ENCODE results near the gene EPYC. TPM values are rescaled to one million over a fixed set of nuclear protein-coding genes. Genes with fewer than 3 reads are reported as not detected.
A peak's percentile ranks its signal among the peaks of the same experiment; 100 is the strongest.

The EPYC gene
- polyA plus RNA-seq, 10 donors, result 0.15 TPM; not detected in 9

DNA sequence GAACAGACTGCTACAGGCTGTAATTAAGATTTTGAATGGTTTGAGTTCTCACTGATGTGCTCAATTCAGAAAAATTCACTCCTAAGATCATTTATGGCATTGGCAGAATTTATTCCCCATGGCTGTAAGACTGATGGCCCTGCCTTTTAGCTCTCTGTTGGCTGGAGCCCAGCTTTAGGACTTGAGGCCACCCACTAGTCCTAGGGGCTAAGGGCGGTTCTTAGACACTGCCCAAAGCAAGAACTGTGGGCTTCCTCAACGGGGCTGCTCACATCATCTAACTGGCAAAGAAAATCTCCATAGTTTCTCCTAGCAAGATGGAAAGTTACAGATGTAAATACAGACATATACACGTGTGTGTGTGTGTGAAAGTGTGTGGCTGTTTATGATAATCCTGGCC, 46.4 kb downstream of the EPYC start:
- peak in 1 of 3 donors; percentile 14 for DNase-seq

DNA sequence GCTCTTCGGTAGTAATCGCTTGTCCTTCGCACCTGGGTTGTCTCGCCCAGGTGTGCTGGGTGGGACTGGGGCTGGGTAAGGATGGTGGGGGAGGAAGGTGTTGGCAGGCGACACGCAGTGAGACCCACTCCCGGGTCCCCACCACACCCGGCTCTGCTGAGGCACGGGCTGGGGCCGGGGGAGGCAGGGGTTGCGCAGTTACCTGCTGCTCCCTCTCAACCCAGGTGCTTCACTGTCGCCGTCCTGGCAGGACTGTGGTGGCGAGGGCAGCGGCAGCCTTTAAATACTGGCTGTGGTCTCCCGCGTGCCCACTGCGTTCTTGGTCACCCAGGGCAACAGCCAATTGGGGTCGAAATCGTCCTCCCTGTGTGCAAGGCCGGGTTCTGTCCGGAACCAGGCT, 49.9 kb downstream of the EPYC start, which contains the start of gene CCER1:
TSS of gene CCER1 (minus strand) at position 256 of the 400 bp plus-strand sequence. CDS start 434 bp downstream, outside the sequence.
- no peak for DNase-seq

DNA sequence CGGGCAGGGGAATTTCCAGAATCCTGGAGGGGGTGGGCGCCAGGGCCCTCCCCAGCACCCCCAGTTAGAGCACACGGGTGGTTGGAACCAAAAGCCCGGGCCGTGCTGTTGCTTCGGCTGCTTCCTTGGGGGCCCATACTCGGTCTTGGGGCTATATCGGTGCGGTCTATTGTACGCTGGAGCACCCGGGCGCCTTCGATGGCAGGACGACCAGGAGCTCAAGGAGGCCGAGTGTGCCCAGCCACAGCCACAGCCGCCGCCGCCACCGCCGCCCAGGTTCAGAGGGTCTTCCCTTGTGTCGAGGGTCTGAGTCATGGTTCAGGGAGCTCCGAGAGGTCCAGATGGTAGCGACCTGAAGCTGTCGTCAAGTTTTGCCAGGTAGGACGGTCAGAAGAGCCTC, 50.3 kb downstream of the EPYC start:
- no peak for DNase-seq

DNA sequence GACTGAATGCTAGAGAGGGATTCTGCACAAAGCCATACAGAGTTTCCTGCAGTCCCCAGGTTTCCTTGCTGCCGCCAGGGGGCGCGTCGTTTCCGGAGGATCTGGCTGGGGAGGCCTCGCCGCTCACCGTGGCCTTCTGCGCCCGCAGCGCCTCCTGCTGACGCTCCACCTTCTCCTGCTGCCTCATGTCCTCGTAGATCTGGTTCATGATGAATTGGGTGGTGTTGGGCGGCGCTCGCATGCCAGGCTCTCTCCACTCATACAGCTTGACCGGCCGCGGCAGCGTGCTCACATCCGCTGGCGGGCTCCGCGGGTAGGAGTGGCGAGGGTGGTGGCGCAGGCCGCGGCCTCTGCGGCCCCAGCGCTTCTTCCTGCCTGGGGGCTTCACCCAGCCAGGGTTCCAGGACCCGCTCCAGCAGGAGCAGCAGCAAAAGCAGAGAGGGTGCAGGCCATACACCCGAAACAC, 50.8 kb downstream of the EPYC start:
- DNase-seq, result no peak

DNA sequence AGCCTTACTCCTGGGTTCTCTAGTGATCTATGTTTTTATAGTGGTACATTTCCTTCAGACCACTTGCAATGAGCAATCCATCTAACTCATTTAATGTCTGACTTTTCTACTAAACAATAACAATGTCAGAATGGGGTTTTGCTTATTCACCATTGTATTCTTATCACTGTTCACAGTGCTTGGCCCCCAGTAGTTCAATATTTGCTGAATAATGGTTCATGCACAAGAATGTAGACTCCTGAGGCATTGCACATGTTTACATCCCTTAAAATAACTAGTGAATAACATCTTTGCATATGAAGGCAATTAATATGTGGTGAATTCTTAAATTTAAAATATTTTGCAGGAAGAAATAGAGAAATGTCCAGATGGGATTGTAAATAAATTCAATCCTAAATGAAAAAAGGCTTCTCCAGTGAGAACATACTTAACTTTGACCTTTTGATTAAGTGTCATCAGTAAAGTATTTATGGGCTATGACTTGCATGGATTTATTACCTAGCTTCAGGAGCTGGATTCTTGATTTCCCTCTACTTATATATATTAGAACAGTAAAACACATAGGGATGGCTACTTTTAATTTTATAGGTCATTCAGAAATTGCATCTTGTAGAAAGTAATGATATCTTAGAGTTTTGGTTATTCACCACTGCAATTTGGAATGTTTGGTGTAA, 53.2 kb downstream of the EPYC start:
- DNase-seq, result no peak

DNA sequence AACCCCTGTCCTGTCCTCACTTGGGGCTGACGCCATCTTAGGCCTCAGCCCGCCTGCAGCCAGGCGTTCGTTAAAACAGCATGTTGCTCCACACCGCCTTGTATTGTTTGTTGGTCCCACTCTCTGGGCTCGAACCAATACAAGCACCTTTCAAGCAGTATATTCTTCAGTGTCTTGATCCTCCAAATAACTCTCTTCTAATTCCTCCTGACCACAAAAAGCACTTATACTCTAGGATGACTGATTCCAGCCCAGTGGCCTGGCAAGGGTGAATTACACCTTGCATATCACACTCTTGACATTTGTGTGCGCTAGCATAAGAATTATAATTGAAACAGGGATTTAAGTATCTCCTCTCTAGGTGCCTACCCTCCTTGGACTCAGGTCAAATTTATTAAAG, 56.9 kb downstream of the EPYC start:
- no peak for DNase-seq

DNA sequence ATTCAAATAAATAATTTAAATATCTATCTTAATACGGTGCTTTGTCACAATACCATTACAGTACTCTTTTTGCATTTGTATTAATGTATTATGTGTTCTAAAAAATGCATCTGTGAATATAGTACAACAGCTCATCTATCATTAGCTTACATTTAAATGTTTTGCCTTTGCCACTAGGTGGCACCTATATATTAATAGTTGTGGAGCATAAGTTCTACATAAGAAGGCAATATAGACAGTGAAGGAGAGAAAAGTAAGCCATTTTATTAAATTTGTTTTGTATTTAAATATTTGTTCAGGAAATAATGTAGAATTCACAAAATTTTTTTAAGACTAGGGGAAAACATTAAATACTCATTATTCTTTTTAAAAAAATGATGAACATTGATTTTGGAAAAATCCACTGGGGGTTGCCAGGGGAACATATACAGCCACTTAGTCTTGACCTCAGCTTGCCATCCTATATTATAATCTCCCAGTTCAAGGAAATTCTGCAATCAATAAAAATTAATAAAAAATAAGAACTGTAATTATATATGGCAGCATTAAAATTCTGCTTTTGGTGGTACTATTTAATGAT, 59.6 kb downstream of the EPYC start:
- peak in 2 of 3 donors; percentile 10 to 31 for DNase-seq

DNA sequence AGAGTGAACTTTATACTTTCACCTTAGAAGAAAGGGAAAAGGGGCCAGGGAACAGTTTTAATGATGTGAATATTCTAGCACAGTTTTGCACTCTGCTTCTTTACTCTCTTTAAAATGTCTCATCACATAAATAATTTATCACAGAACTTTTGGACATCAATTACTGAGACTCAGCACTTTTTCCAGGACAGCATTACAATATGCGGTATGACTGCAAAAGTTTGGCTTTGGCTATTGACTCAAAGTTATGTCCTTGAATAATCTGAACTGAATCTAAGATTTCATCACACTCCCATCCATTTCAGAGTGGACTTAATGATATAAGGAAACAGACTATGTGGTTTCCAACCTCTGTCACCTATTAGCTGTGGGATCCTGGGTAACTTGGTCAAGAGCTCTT, 61.5 kb downstream of the EPYC start:
- DNase-seq, result no peak

DNA sequence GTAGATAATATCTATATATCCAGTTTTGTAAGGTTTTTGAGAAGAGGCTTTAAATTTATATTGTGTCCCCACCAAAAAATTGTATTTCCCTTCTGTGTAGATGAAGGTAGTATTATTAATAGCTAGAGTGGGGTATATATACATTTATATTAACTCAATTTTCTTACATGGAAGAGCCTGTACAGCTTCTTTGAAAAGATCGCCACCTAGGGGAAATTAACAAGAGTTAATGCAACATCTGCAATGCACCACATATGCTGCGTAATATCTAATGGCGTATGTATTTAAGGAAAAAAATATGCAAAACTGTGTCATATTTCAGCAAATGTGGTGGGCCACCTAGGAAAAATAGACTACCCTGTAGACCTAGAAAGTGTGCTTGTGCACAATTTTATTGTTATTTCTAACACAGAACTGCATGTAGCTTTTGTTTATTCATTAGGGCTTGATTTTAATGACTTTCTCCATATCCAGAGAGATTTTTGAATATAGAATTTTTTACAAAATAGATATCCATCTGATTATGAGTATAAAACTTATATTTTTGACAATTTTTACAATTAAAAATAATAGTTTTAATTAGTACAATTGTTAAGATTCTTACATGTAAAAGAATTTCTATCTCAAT, 63.8 kb downstream of the EPYC start:
- DNase-seq, result peak; percentile 38 to 66 (median 50)

DNA sequence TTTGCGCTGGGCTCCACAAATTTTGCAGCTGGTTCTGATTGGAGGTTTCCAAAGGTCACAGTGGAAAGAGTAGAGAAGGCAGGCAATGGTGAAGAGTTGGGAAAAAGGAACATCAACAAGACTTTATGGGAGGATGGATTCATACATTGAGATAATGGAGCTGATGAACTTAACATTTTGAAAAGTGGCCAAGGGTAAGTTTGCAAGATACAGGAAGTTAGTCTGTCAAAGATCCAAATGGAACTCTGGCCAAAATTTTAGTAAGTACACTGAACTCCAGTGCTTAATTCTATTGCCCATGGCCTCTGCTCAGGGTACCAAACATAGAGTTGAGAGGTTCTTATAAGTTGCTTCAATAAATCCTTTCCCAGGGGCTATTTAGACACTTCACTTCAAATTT, 65.4 kb downstream of the EPYC start:
- DNase-seq, result peak in 2 of 3 donors; percentile 9 to 29

DNA sequence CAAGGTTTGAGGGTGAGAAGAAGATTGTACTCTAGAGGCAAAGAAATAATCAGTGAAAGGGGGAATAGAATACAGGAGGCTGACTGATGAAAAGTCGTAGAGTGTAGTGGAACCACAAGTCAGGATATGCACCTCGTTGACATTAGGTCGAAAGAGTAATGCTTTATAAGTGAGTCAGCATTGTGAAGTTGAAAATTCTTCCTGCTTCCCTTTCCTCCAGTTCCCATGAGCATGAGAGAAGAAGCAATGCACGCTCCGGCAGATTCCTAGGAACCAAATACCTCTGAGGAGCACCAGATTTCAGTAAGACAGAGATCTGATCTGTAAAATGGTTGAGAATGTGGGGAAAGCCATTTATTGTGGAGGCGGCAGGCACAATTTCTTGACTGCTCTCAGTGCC, 66.3 kb downstream of the EPYC start:
- DNase-seq, result peak in 1 of 3 donors; percentile 45

DNA sequence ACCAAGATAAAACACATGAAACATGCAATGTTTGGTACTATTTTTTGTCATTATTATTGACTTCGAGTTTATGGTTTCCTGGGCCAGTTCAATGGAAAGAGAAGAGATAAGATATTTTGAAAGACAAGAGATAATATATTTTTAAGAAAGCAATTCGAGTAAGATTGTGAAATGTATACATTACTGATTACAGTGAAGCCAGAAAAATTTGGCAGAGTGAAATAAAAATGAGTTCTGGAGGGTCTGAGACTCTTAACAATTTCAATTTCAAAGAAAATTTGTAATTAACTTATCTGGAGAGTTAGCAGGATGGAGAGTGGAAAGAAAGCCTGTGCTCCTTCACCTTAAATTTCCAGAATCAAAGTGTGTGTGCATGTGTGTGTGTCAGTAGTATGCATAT, 67.1 kb downstream of the EPYC start:
- DNase-seq, result no peak

DNA sequence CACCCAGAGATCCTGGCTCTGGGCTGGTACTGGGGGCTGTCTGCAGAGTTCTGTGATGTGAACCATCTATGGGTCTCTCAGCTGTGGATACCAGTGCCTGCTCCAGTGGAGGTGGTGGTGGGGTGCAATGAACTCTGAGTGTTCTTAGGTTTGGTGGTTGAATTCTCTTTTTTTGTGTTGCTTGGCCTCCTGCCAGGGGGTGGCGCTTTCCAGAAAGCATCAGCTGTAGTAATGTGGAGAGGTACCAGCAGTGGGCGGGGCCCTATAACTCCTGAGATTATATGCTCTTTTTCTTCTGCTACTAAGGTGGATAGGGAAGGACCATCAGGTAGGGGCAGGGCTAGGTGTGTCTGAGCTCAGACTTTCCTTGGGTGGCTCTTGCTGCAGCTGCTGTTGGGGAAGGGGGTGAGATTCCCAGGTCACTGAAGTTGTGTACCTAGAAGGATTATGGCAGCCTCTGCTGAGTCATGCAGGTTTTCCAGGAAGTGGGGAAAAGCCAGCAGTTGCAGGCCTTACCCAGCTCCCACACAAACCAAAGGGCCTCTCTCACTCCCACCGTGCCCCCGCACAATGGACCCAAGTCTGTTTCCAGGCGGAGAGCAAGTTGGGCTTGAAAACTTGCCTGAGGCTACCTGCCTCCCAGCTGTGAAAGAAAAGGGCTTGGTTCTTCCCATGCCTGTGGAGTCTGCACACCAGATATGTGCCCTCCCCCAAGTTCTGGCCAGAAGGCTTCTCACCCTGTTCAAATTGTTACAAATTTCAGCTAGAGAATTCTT, 68.4 kb downstream of the EPYC start:
- no peak for DNase-seq

DNA sequence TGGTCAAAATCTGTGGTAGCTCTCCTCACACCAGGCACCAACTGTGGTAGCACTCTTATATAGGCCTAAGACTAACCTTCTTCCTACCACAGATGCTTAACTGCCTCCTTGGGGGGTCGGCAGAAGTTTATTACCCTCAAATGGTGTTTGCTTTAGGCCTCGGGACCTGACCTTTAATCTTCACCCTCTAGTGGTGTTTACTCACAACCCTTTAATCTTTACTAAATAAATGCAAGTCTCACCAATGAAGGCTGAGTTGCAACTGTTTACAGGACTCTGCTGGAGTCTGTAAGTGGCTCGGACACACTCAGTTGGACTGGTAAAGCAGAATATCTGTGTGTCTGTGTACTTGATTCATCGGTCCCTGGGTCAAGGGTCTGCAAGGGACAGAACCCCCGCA, 79.2 kb downstream of the EPYC start:
- DNase-seq, result no peak

DNA sequence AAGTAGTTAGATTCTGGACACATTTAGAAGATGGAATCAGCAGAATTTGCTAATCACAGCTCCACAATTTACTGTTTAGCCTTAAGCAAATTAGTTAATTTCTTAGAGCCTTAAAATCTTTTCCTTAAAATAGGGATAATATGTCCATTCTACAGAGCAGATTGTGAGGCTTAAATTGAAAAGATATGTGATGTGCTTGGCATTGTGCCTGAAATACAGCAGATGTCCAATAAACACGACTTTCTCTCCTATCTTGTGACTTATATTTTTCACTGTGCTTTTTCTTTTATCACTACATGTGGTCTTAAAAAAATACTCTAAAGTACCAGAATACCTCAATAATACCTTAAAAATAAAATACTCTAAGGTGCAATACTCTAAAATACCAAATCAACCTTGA, 80.4 kb downstream of the EPYC start:
- DNase-seq, result no peak

DNA sequence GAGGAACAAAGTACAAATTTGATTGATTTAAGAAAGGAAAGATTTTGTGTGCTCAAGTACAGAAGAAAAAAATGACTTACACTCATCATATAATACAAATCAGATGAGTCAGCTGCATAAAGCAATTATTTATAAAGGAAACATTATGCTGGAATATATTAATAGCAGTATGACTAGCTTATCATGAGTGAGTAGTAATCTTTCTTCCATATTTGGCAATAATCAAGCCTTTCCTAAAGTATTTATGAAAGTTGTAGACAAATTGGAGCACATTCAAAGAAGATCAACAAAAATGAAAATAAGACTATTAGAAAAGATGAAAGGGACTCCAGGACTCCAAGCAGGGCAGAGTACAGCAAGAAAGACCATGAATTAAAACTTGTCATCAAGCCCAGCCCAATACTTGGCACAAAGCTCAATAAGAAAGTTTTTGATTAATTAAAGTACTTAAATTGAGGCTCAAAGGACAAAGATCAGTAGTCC, 82.6 kb downstream of the EPYC start:
- DNase-seq, result no peak

DNA sequence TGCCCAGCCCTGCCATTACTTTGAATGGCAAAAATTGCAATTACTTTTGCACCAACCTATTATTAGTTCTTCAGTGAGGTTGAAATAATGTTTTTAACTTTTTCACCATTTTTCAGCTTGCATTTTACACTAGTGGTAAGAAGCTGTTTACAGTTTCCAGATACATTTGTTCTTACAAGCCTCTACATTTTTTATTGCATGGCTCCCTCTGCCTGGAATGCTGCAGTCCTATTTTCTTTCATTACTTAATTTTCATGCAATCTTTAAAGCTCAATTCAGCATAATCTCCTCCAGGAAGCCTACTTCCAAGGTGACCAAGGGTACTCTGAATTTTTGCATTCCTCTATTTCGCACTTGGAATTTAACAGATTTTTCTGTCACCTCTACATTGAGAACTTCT, 83.2 kb downstream of the EPYC start:
- no peak for DNase-seq

DNA sequence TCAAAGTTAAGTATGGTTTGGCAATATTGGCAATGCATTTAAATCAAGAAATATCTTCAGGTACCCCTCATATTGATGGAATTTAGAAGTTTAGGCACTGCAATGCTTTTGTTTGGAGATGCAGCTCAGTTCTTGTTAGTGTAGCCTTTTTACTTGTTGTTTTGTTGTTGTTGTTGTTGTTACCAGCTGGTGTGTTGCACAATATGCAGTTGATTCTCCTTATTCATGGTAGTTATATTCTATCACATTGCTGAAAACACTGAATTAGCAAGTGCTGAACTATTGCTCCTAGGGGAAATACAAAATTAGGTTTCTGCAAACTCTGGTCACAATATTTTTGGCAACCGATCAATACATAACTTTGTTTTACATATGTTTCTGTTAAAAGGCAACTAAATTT, 84.5 kb downstream of the EPYC start:
- no peak for DNase-seq

DNA sequence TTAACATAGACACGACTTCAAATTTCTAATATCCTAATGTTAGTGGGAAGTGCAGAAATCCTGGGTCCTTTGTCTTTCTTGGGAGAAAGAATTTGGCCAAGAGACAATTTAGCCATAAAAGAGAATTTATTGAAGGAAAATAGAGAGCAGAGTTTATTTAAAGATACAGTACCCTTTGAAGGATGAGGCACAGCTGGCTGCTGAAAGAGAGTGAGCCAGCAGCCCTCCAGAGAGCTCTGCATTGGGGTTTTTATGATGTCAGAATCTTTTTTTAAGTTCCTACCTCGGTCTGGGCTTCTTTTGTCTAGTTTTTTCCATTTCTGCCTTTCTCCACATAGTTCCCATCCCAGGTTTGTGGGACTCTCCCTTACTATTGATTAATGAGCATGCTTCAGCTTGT, 87.3 kb downstream of the EPYC start:
- DNase-seq, result no peak

DNA sequence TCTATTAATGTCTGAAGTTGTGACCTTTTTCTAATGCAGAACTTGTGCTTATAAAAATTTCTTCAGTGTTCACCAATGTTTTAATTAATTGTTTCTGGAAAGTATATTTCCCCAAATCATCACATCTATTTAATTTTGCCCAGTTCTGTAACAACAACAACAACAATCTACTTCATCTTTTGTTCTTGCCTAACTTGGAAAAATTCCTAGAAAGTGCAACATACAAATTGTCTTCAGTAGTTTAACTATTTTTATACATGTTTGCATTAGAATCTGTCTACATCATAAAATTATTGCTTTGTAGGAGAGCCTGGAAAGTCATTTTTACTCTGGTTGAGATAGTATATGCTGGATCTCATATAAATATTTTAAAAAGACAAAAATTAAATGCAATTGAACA, 88.3 kb downstream of the EPYC start:
- DNase-seq, result no peak

DNA sequence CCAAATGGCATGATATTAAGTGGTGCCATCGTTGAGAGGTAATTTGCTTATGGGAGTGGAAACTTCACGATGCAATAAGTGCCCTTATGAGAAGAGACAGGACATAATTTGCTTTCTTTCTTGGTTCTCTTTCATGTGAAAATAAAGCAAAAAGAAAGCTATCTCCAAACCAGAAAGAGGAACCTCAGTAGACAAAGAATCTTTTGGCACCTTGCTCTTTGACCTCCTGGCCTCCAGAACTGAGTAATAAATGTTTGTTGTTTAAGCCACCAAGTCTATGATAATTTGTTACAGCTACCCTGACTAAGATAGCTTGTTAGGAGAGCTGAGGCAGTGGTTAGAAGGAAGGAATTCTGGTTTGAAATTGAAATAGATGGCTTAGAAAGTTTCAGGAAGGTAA, 89.4 kb downstream of the EPYC start:
- no peak for DNase-seq
